Stomach (tissue), 9 donors: ENCODE measurements around the gene MICALL1. TPM values are rescaled to one million over a fixed set of nuclear protein-coding genes. Genes with fewer than 3 reads are reported as not detected.

Experiments
- DNase-seq, 2 donors: peaks; one replicate each; pipeline versions ENCODE4 v3.0.0 to v3.0.0-alpha.2; 2013 to 2019
- H3K27ac ChIP-seq, 5 donors: fragments of 200-600 bp in 4 of 5; sonication (generic) in 4 of 5; one replicate each; pipeline ENCODE4 v1.5.1; 2013 to 2019; ENCODE audit warnings: mild to moderate bottlenecking in 1 of 5, moderate library complexity in 1 of 5
- H3K27me3 ChIP-seq, 3 donors: fragments of 200-600 bp; sonication (generic); one replicate each; pipeline ENCODE4 v1.5.1; 2017 to 2019; ENCODE audit warnings: mixed run types in 1 of 3
- H3K36me3 ChIP-seq, 4 donors: fragments of 200-600 bp; sonication (generic); 1 replicate in 3 of 4; 2 replicates in 1 of 4; pipeline ENCODE4 v1.5.1; 2016 to 2019
- H3K4me1 ChIP-seq, 4 donors: fragments of 200-600 bp; sonication (generic); one replicate each; pipeline ENCODE4 v1.5.1; 2016 to 2019
- H3K4me3 ChIP-seq, 4 donors: fragments of 200-600 bp; sonication (generic) in 3 of 4; one replicate each; pipeline ENCODE4 v1.5.1; 2016 to 2019; ENCODE audit warnings: mild to moderate bottlenecking in 1 of 4
- H3K9me3 ChIP-seq, 4 donors: fragments of 200-600 bp; sonication (generic); one replicate each; pipeline ENCODE4 v1.5.1; 2016 to 2019
- EP300 ChIP-seq: sonication (generic); formaldehyde crosslinking; IDR thresholded peaks from one replicate; pipeline ENCODE4 v1.6.1; 2017; ENCODE audit warnings: antibody characterized with exemption
- POLR2A ChIP-seq, 4 donors: fragments of 450-650 bp; IDR thresholded peaks; one replicate each; pipeline ENCODE4 v1.6.1; 2016; ENCODE audit warnings: antibody characterized with exemption in 4 of 4, control low read depth in 2 of 4, mild to moderate bottlenecking in 1 of 4, moderate library complexity in 1 of 4
- POLR2AphosphoS5 ChIP-seq, 3 donors: sonication (generic); formaldehyde crosslinking; IDR thresholded peaks; one replicate each; pipeline ENCODE4 v1.6.1; 2016; ENCODE audit warnings: antibody characterized with exemption in 3 of 3
- WGBS, 5 donors: extraction: QIAGEN DNeasy Blood & Tissue Kit in 3 of 5; methylation state at CpG; one replicate each; pipeline versions ENCODE4 v1.1.5 to v1.1.7; 2013 to 2018; 5-methylcytosine and 5-hydroxymethylcytosine counted together
- intact Hi-C: fragments of 100-400 bp; cut with DNase I; formaldehyde crosslinking; loops from one replicate; pipeline ENCODE4 v1.15.1; 2023; ENCODE audit warnings: low total_unique reads
- polyA plus RNA-seq, 3 donors: library from polyadenylated mRNA; stranded (reverse); fragments of 200-250 nt; gene quantifications; one replicate each; pipeline ENCODE4 v1.2.3, GENCODE V29; 2013
- total RNA-seq, 5 donors: library from RNA; depleted of rRNA; stranded (reverse); fragments of >200 nt; gene quantifications; one replicate each; pipeline versions ENCODE4 v1.1.0 to v1.2.3, GENCODE V29; 2014 to 2016
- TF ChIP-seq, protein P1 (sequence below), 7 experiments: fragments of 450-650 bp in 4 of 7; fragments of 200-600 bp in 3 of 7; sonication (generic) in 3 of 7; IDR thresholded peaks; one replicate each; pipeline ENCODE4 v1.5.1; 2016 to 2019; ENCODE audit warnings: antibody characterized with exemption in 7 of 7, control low read depth in 2 of 7, mild to moderate bottlenecking in 1 of 7
- donor health status: healthy with polysubstance abuse.
- donor health status: Bipolar disorder and iron deficiency.
- donor health status: healthy.

MICALL1 gene
- total and polyA plus RNA-seq, 8 donors: 17.7 to 155 (median 54.7) TPM

DNA sequence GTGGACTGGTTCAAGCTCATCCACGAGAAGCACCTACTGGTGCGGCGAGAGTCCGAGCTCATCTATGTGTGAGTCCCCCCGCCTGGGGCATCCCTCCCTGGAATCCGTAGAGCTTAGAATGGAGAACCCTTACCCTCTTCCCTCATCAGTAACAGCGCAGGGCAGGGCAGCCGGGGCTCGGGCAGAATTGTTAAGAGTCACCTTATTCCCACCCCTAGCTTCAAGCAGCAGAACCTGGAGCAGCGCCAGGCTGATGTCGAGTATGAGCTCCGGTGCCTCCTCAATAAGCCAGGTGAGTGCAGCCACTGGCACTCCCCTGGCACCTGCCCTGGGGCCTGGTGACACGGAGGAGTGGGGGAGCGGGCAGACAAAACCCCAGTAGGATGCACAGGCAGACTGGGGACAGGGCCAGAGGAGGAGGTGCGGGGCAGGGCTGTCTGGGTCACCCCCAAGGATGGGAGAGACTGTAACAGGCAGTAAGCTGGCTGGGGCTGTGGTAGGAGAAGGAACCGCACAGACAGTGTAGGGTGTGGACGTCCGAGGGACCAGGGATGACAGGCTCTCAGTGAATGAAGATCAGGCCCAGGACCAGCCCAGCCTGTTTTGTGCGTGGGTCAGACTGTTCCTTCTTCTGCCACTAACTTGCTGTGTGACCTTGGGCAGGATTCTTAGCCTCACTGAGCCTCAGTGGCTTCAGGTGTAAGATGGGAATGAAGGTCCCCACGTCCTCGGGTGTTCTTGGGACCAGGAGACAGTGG, 26.9 kb downstream of the MICALL1 start:
- Histone ChIP-seq H3K9me3 (no peaks in the 10 kb centered on the region), H3K36me3 (peaks cover 46 to 81% (median 76%) of the 10 kb centered on the region in 4 donors), H3K27me3 (no peaks in the 10 kb centered on the region), H3K27ac (peak overlapping the region; percentile 59 to 83 (median 78)), H3K4me1 (peaks cover 57 to 72% (median 62%) of the 10 kb centered on the region in 4 donors), H3K4me3 (no peak overlapping the region)
- 54 to 73% (median 56%) methylated on average over 15 to 21 of the region's 21 CpGs for WGBS, 5 donors
- TF ChIP-seq, protein P1, sequence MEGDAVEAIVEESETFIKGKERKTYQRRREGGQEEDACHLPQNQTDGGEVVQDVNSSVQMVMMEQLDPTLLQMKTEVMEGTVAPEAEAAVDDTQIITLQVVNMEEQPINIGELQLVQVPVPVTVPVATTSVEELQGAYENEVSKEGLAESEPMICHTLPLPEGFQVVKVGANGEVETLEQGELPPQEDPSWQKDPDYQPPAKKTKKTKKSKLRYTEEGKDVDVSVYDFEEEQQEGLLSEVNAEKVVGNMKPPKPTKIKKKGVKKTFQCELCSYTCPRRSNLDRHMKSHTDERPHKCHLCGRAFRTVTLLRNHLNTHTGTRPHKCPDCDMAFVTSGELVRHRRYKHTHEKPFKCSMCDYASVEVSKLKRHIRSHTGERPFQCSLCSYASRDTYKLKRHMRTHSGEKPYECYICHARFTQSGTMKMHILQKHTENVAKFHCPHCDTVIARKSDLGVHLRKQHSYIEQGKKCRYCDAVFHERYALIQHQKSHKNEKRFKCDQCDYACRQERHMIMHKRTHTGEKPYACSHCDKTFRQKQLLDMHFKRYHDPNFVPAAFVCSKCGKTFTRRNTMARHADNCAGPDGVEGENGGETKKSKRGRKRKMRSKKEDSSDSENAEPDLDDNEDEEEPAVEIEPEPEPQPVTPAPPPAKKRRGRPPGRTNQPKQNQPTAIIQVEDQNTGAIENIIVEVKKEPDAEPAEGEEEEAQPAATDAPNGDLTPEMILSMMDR (IDR thresholded peaks at IDR 0.05): no peak
- TF ChIP-seq EP300 (no peak), POLR2AphosphoS5 (IDR thresholded peaks at IDR 0.05) (no peak), POLR2A (IDR thresholded peaks at IDR 0.05) (no peak)
- DNase-seq: peak in 1 of 2 donors; percentile 55
- intact Hi-C loops: no loop called here

DNA sequence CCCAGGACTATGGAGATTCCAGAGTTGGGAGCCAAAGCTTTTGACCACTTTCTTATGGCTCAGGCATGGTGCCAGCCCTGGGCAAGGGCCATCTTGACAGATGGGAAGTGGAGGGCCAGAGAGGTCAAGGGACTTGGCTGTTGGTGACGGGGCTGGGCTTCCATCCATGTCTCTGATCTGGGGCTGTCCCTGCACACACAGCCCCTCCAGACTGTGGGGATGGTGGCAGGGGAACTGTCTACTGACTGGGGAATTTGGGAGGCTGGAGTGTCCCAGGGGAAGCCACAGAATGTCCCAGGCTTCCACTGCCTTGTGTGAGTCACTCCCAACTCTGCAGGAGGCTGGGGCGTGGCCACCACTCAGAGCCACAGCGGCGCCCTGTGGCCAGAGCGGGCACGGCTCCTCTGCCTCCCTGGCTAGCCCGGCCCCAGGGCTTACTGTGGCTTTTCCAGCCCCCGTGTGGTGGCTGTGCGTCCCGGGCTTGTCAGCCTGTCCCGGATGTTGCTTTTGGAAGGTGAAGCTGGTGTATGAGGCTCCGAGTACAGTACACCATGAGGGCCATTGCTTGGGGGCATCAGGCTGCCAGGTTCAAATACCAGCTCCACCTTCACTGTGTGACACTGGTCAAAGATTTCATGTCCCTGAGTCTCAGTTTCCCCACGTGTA, 27.7 kb downstream of the MICALL1 start:
- peak in 2 of 3 donors; percentile 61 to 88 for TF ChIP-seq POLR2AphosphoS5 (IDR thresholded peaks at IDR 0.05)
- TF ChIP-seq EP300: no peak
- TF ChIP-seq, protein P1 (IDR thresholded peaks at IDR 0.05): peak in 6 of 7 experiments; percentile 68 to 98 (median 96)
- TF ChIP-seq POLR2A (IDR thresholded peaks at IDR 0.05): no peak
- Histone ChIP-seq H3K4me1 (peaks cover 53 to 64% (median 58%) of the 10 kb centered on the region in 4 donors), H3K4me3 (no peak overlapping the region), H3K36me3 (peaks cover 43 to 81% (median 76%) of the 10 kb centered on the region in 4 donors), H3K9me3 (no peaks in the 10 kb centered on the region), H3K27ac (peak overlapping the region; percentile 59 to 83 (median 78)), H3K27me3 (no peaks in the 10 kb centered on the region)
- DNase-seq: peak; percentile 95
- intact Hi-C loops: no loop called here
- WGBS, 5 donors: 2 to 7% (median 6%) methylated on average over 6 to 13 of the region's 13 CpGs

DNA sequence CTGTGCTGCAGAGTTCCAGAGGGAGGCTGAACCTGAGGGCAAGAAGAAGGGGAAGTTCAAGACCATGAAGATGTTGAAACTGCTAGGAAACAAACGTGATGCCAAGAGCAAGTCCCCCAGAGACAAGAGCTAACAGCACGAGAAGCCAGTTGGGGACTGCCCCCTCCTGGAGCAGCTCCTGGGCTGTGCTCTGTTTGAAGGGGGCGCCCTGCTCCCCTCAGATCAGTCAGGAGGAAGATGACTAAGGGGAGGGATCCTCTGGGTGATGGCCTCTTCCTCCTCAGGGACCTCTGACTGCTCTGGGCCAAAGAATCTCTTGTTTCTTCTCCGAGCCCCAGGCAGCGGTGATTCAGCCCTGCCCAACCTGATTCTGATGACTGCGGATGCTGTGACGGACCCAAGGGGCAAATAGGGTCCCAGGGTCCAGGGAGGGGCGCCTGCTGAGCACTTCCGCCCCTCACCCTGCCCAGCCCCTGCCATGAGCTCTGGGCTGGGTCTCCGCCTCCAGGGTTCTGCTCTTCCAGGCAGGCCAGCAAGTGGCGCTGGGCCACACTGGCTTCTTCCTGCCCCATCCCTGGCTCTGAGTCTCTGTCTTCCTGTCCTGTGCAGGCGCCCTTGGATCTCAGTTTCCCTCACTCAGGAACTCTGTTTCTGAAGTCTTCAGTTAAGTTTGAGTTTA, 34.7 kb downstream of the MICALL1 start:
- Histone ChIP-seq H3K36me3 (peaks cover 54 to 90% (median 85%) of the 10 kb centered on the region in 4 donors), H3K27me3 (no peaks in the 10 kb centered on the region), H3K4me3 (no peak overlapping the region), H3K27ac (no peak overlapping the region), H3K4me1 (peaks cover 0 to 11% (median 2%) of the 10 kb centered on the region in 4 donors), H3K9me3 (no peaks in the 10 kb centered on the region)
- intact Hi-C loops: no loop called here
- no peak for DNase-seq
- TF ChIP-seq EP300 (no peak), POLR2AphosphoS5 (IDR thresholded peaks at IDR 0.05) (no peak), POLR2A (IDR thresholded peaks at IDR 0.05) (no peak)
- TF ChIP-seq, protein P1 (IDR thresholded peaks at IDR 0.05): no peak
- 84 to 89% (median 86%) methylated on average over 8 to 12 of the region's 12 CpGs for WGBS, 5 donors

DNA sequence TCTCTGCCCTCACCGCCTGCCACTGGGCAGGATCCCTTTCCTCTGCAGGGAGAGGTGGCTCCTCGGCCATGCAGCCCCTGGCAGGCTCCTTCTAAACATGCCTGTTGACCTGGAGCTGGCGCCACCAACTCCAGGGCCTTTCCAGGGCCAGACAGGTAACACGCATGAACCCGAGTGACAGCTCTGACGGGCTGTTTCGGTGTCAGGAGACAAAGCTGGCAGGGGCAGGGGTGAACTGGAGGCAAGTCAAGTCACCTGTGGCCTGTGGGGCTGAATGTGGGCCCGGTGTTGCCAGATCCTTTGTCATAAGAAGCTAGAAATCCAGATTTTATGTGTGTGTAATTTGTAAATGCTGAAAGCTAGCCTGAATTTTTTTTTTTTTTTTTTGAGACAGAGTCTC, 36.0 kb downstream of the MICALL1 start:
- intact Hi-C loops: no loop called here
- no peak for DNase-seq
- 94 to 100% (median 96%) methylated on average over 2 to 8 of the region's 8 CpGs for WGBS, 5 donors
- H3K27me3 ChIP-seq: no peaks in the 10 kb centered on the region
- TF ChIP-seq, protein P1 (IDR thresholded peaks at IDR 0.05): no peak
- no peak for TF ChIP-seq POLR2A (IDR thresholded peaks at IDR 0.05)
- TF ChIP-seq EP300: no peak
- no peak for TF ChIP-seq POLR2AphosphoS5 (IDR thresholded peaks at IDR 0.05)
- peaks cover 0 to 11% (median 2%) of the 10 kb centered on the region in 4 donors for H3K4me1 ChIP-seq
- no peak overlapping the region for H3K4me3 ChIP-seq
- no peak overlapping the region for H3K27ac ChIP-seq
- H3K9me3 ChIP-seq: no peaks in the 10 kb centered on the region
- peaks cover 42 to 77% (median 73%) of the 10 kb centered on the region in 4 donors for H3K36me3 ChIP-seq
